ENCODE results near the gene RPA3. TPM values are rescaled to one million over a fixed set of nuclear protein-coding genes. Genes with fewer than 3 reads are reported as not detected.

RPA3 gene
- polyA plus RNA-seq, 1 donor (not counting 4 experiments of a cell fraction or from before 2014, with no cell fraction given) = 51.1 TPM

- H3K9me3 ChIP-seq (ENCODE audit: control insufficient read depth, low read depth, low read length) = no peaks in the 10 kb centered on the region
- no peak overlapping the region for H3K27ac ChIP-seq (ENCODE audit: control insufficient read depth, insufficient read depth, low read length)
- TF ChIP-seq EZH2 (IDR thresholded peaks at IDR 0.05; ENCODE audit: low read length) = no peak
- no peaks in the 10 kb centered on the region for H3K27me3 ChIP-seq (ENCODE audit: control insufficient read depth, extremely low read depth, insufficient read depth, low read length)
- H3K79me2 ChIP-seq (ENCODE audit: control insufficient read depth, insufficient read depth, low read length) = no peaks in the 10 kb centered on the region
- no peaks in the 10 kb centered on the region for H4K20me1 ChIP-seq (ENCODE audit: control insufficient read depth, extremely low read depth, insufficient read depth, low read length)
- no peak overlapping the region for H2AFZ ChIP-seq (ENCODE audit: control insufficient read depth, low read length)
- H3K4me3 ChIP-seq (ENCODE audit: control insufficient read depth in 2 of 3, extremely low read depth in 1 of 3, insufficient read depth in 2 of 3, low read depth in 1 of 3, low read length in 3 of 3) = no peak overlapping the region
- H3K4me1 ChIP-seq (ENCODE audit: control insufficient read depth, extremely low read depth, insufficient read depth, low read length) = no peaks in the 10 kb centered on the region
- no peaks in the 10 kb centered on the region for H3K9me1 ChIP-seq (ENCODE audit: control insufficient read depth, extremely low read depth, insufficient read depth, low read length)
- DNase-seq (ENCODE audit: low read depth, low spot score) = no peak
- no peaks in the 10 kb centered on the region for H3K36me3 ChIP-seq (ENCODE audit: control insufficient read depth in 2 of 2, extremely low read depth in 1 of 2, insufficient read depth in 2 of 2, low read length in 2 of 2)
- no peak for FAIRE-seq
- no peak overlapping the region for H3K9ac ChIP-seq (ENCODE audit: control insufficient read depth, extremely low read depth, insufficient read depth, low read length)
- H3K4me2 ChIP-seq (ENCODE audit: control insufficient read depth, extremely low read depth, insufficient read depth, low read depth, low read length) = no peak overlapping the region
- dilution Hi-C loops (cut with MboI; ENCODE audit: extremely low pct_ligation_motif_present, low sequenced_read_pairs) = no loop called here
Observed at GRCh38 chr7:7620236-7620635, 98.2 kb downstream of the RPA3 start.

GRCh38 chr7:7618410-7618809 lies 100.0 kb downstream of the RPA3 start:
- no peaks in the 10 kb centered on the region for H3K36me3 ChIP-seq (ENCODE audit: control insufficient read depth in 2 of 2, extremely low read depth in 1 of 2, insufficient read depth in 2 of 2, low read length in 2 of 2)
- no peak overlapping the region for H2AFZ ChIP-seq (ENCODE audit: control insufficient read depth, low read length)
- H3K4me2 ChIP-seq (ENCODE audit: control insufficient read depth, extremely low read depth, insufficient read depth, low read depth, low read length) = no peak overlapping the region
- no peak overlapping the region for H3K27ac ChIP-seq (ENCODE audit: control insufficient read depth, insufficient read depth, low read length)
- dilution Hi-C loops (cut with MboI; ENCODE audit: extremely low pct_ligation_motif_present, low sequenced_read_pairs) = no loop called here
- H3K9me1 ChIP-seq (ENCODE audit: control insufficient read depth, extremely low read depth, insufficient read depth, low read length) = no peaks in the 10 kb centered on the region
- no peaks in the 10 kb centered on the region for H3K9me3 ChIP-seq (ENCODE audit: control insufficient read depth, low read depth, low read length)
- FAIRE-seq = no peak
- H3K4me1 ChIP-seq (ENCODE audit: control insufficient read depth, extremely low read depth, insufficient read depth, low read length) = no peaks in the 10 kb centered on the region
- no peaks in the 10 kb centered on the region for H3K27me3 ChIP-seq (ENCODE audit: control insufficient read depth, extremely low read depth, insufficient read depth, low read length)
- H3K79me2 ChIP-seq (ENCODE audit: control insufficient read depth, insufficient read depth, low read length) = no peaks in the 10 kb centered on the region
- H3K4me3 ChIP-seq (ENCODE audit: control insufficient read depth in 2 of 3, extremely low read depth in 1 of 3, insufficient read depth in 2 of 3, low read depth in 1 of 3, low read length in 3 of 3) = no peak overlapping the region
- H3K9ac ChIP-seq (ENCODE audit: control insufficient read depth, extremely low read depth, insufficient read depth, low read length) = no peak overlapping the region
- TF ChIP-seq CTCF (optimal IDR thresholded peaks at IDR 0.05 in 1 of 3, IDR thresholded peaks at IDR 0.05 in 1 of 3, conservative IDR thresholded peaks at IDR 0.05 in 1 of 3; ENCODE audit: extremely low read depth in 1 of 3, insufficient read depth in 2 of 3, low read length in 3 of 3) (no peak), EZH2 (IDR thresholded peaks at IDR 0.05; ENCODE audit: low read length) (no peak)
- no peaks in the 10 kb centered on the region for H4K20me1 ChIP-seq (ENCODE audit: control insufficient read depth, extremely low read depth, insufficient read depth, low read length)
- no peak for DNase-seq (ENCODE audit: low read depth, low spot score)

GRCh38 chr7:7617550-7617949 lies 100.9 kb downstream of the RPA3 start:
- dilution Hi-C loops (cut with MboI; ENCODE audit: extremely low pct_ligation_motif_present, low sequenced_read_pairs) = no loop called here
- DNase-seq (ENCODE audit: low read depth, low spot score) (no peak), FAIRE-seq (no peak)
- H3K36me3 ChIP-seq (ENCODE audit: control insufficient read depth in 2 of 2, extremely low read depth in 1 of 2, insufficient read depth in 2 of 2, low read length in 2 of 2) = no peaks in the 10 kb centered on the region
- H3K9me3 ChIP-seq (ENCODE audit: control insufficient read depth, low read depth, low read length) = no peaks in the 10 kb centered on the region
- no peak overlapping the region for H3K4me3 ChIP-seq (ENCODE audit: control insufficient read depth in 2 of 3, extremely low read depth in 1 of 3, insufficient read depth in 2 of 3, low read depth in 1 of 3, low read length in 3 of 3)
- H3K9me1 ChIP-seq (ENCODE audit: control insufficient read depth, extremely low read depth, insufficient read depth, low read length) = no peaks in the 10 kb centered on the region
- H4K20me1 ChIP-seq (ENCODE audit: control insufficient read depth, extremely low read depth, insufficient read depth, low read length) = no peaks in the 10 kb centered on the region
- no peaks in the 10 kb centered on the region for H3K4me1 ChIP-seq (ENCODE audit: control insufficient read depth, extremely low read depth, insufficient read depth, low read length)
- no peaks in the 10 kb centered on the region for H3K79me2 ChIP-seq (ENCODE audit: control insufficient read depth, insufficient read depth, low read length)
- H3K27me3 ChIP-seq (ENCODE audit: control insufficient read depth, extremely low read depth, insufficient read depth, low read length) = no peaks in the 10 kb centered on the region
- no peak overlapping the region for H3K9ac ChIP-seq (ENCODE audit: control insufficient read depth, extremely low read depth, insufficient read depth, low read length)
- H3K27ac ChIP-seq (ENCODE audit: control insufficient read depth, insufficient read depth, low read length) = no peak overlapping the region
- TF ChIP-seq EZH2 (IDR thresholded peaks at IDR 0.05; ENCODE audit: low read length) (no peak), CTCF (optimal IDR thresholded peaks at IDR 0.05 in 1 of 3, IDR thresholded peaks at IDR 0.05 in 1 of 3, conservative IDR thresholded peaks at IDR 0.05 in 1 of 3; ENCODE audit: extremely low read depth in 1 of 3, insufficient read depth in 2 of 3, low read length in 3 of 3) (no peak)
- H3K4me2 ChIP-seq (ENCODE audit: control insufficient read depth, extremely low read depth, insufficient read depth, low read depth, low read length) = no peak overlapping the region
- no peak overlapping the region for H2AFZ ChIP-seq (ENCODE audit: control insufficient read depth, low read length)
